ENCODE measurements around the gene AQP12B. TPM values are rescaled to one million over a fixed set of nuclear protein-coding genes. Genes with fewer than 3 reads are reported as not detected.
"Not testable (repeated sequence)": the region's sequence is repeated elsewhere in the genome, so short reads cannot be mapped to it uniquely, and the experiment has no call there.

The AQP12B gene
- total RNA-seq, 1 donor from 2014 or later, result not detected

- peak in 1 of 2 experiments; percentile 36 for DNase-seq (ENCODE audit: low spot score in 2 of 2, unreplicated experiment in 2 of 2)
- TF ChIP-seq CTCF (IDR thresholded peaks at IDR 0.05; ENCODE audit: unreplicated experiment), result no peak
- Mint-ChIP-seq H3K9me3 (no peaks in the 10 kb centered on the region), H3K4me1 (peaks cover 16% of the 10 kb centered on the region), H3K4me3 (no peak overlapping the region), H3K36me3 (no peaks in the 10 kb centered on the region), H3K27me3 (ENCODE audit: low read depth) (peaks cover 3% of the 10 kb centered on the region), H3K27ac (no peak overlapping the region)
These were observed 5.9 kb upstream of the AQP12B start for GRCh38 chr2:240688553-240688919.

- peak in 1 of 2 experiments; percentile 30 for DNase-seq (ENCODE audit: low spot score in 2 of 2, unreplicated experiment in 2 of 2)
- Mint-ChIP-seq H3K27me3 (ENCODE audit: low read depth) (peaks cover 3% of the 10 kb centered on the region), H3K9me3 (no peaks in the 10 kb centered on the region), H3K36me3 (no peaks in the 10 kb centered on the region), H3K27ac (no peak overlapping the region), H3K4me1 (peaks cover 16% of the 10 kb centered on the region), H3K4me3 (no peak overlapping the region)
- no peak for TF ChIP-seq CTCF (IDR thresholded peaks at IDR 0.05; ENCODE audit: unreplicated experiment)
These were observed 5.3 kb upstream of the AQP12B start for GRCh38 chr2:240687741-240688552.

- Mint-ChIP-seq H3K27ac (no peak overlapping the region), H3K27me3 (ENCODE audit: low read depth) (peaks cover 3% of the 10 kb centered on the region)
These were observed 4.5 kb upstream of the AQP12B start for GRCh38 chr2:240687045-240687740.

DNA sequence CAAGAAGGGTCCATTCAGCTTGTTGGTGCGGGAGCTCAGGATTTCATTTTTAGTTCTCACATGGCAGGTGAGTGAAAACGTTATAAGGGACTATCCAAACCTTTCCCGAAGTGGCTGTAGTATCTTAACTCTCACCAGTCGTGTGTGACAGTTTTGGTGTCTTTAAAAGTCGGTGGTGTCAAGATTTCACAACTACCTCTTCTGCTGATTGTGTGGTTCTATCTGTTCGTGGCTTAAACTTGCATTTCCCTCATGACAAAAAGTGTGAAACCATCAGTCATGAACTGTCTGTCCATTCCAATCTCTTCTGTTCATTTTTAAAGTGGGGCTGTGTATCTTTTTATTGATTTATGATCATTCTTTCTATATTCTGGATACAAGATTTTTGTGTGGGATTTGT, 3.8 kb upstream of the AQP12B start:
- Mint-ChIP-seq H3K4me3 (no peak overlapping the region), H3K9me3 (no peaks in the 10 kb centered on the region), H3K4me1 (peaks cover 16% of the 10 kb centered on the region), H3K36me3 (no peaks in the 10 kb centered on the region), H3K27me3 (ENCODE audit: low read depth) (peaks cover 3% of the 10 kb centered on the region), H3K27ac (no peak overlapping the region)
- DNase-seq (ENCODE audit: low spot score in 2 of 2, unreplicated experiment in 2 of 2), result no peak
- TF ChIP-seq CTCF (IDR thresholded peaks at IDR 0.05; ENCODE audit: unreplicated experiment), result no peak

More at GRCh38 chr2:240687045-240687740, 4.5 kb upstream of the AQP12B start:
- Mint-ChIP-seq H3K9me3 (no peaks in the 10 kb centered on the region), H3K4me1 (peaks cover 16% of the 10 kb centered on the region), H3K4me3 (no peak overlapping the region), H3K36me3 (no peaks in the 10 kb centered on the region)
- DNase-seq (ENCODE audit: low spot score in 2 of 2, unreplicated experiment in 2 of 2), result peak in 1 of 2 experiments; percentile 33
- TF ChIP-seq CTCF (IDR thresholded peaks at IDR 0.05; ENCODE audit: unreplicated experiment), result no peak

DNA sequence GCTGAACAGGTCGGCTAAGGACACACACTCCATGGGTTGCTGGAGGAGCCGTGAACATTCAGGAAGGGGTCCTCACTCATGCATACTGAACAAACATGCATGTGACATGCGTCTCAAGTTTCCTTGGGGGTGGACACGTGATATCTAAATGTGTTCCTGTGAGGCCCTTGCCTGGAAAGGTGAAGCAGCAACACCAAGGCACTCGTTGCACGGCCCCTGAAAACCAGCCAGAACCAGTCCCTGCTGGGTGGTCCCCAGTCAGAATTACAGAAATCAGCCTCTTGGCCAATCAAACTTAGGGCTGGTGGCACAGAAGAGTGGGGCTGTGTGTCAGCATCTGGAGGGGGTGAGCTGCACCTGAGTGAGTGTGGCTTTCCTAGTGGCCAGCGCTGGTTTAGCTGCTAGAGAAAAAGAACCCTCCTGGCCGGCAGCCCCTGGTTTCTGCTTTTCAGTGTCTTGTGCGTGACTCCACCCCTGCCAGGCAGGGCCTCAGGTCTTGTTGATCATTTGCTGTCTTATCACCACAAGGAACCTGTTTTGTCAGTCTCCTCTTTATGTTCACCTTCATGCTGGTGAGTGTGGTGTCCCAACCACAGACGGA, 3.2 kb upstream of the AQP12B start:
- Mint-ChIP-seq H3K27me3 (ENCODE audit: low read depth) (peaks cover 3% of the 10 kb centered on the region), H3K9me3 (no peaks in the 10 kb centered on the region), H3K27ac (no peak overlapping the region), H3K4me3 (no peak overlapping the region), H3K36me3 (no peaks in the 10 kb centered on the region), H3K4me1 (peaks cover 16% of the 10 kb centered on the region)
- DNase-seq (ENCODE audit: low spot score in 2 of 2, unreplicated experiment in 2 of 2), result peak in 1 of 2 experiments; percentile 47
- TF ChIP-seq CTCF (IDR thresholded peaks at IDR 0.05; ENCODE audit: unreplicated experiment), result no peak

DNA sequence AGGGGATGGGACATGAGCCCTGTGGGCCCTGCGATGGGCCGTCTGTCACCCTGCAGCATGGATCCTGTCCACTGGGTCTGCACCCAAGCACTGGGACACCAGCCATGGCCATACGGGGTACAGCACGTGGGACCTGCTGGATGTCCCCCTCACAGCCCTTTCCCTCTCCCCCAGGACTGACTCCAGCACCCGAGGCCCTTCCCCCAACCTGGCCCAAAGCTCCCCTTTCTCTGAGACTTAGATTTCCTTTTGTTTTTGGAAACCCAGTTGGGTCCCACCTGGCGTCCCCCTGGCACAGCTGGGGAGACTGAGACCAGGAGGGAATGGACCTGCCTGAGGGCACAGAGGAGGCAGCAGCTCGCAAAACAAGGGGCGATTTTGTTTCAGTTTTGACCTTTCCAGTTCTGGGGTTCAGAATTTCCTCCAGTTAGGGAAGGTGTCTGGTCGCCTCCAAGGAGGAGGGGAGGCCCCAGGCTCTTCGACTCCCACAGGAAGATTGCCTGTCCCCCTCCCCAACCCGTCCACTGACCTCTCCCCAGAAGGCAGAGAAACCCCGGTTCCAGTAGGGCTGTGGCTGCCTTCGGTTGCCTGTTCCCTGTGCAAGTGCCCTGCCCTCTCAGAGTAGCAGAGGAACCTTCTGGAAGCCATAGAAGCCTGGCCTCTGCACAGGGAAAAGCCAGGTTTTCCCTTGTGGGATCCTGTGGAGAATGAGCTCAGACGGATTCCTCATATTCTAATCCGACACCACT, 1.5 kb upstream of the AQP12B start:
- H3K27me3 Mint-ChIP-seq (ENCODE audit: low read depth); H3K9me3 Mint-ChIP-seq; H3K36me3 Mint-ChIP-seq; H3K27ac Mint-ChIP-seq; H3K4me3 Mint-ChIP-seq: not testable (repeated sequence)
- DNase-seq (ENCODE audit: low spot score in 2 of 2, unreplicated experiment in 2 of 2), result peak in 1 of 2 experiments; percentile 31
- H3K4me1 Mint-ChIP-seq, result peaks cover 16% of the 10 kb centered on the region

GRCh38 chr2:240683329-240683979, 769 bp upstream of the AQP12B start:
- not testable (repeated sequence) for H3K9me3 Mint-ChIP-seq; H3K36me3 Mint-ChIP-seq; DNase-seq (ENCODE audit: low spot score in 2 of 2, unreplicated experiment in 2 of 2); H3K27ac Mint-ChIP-seq; H3K4me3 Mint-ChIP-seq; H3K27me3 Mint-ChIP-seq (ENCODE audit: low read depth)
- peaks cover 16% of the 10 kb centered on the region for H3K4me1 Mint-ChIP-seq

All from mesothelial cell of epicardium (in vitro differentiated cells).